Stimulated activated CD4-positive, alpha-beta T cell treated with anti-CD3 and anti-CD28 coated beads, TNF-alpha, amount 100 ng/mL, for 4 hours (primary cell): ENCODE measurements around the gene IPCEF1.
"Not testable (repeated sequence)": the region's sequence is repeated elsewhere in the genome, so short reads cannot be mapped to it uniquely, and the experiment has no call there.

Experiments
- DNase-seq, 3 experiments: peaks; one replicate each; pipeline ENCODE4 v3.0.0-alpha.2; 2020; ENCODE audit warnings: low read depth in 3 of 3

The IPCEF1 gene

DNA sequence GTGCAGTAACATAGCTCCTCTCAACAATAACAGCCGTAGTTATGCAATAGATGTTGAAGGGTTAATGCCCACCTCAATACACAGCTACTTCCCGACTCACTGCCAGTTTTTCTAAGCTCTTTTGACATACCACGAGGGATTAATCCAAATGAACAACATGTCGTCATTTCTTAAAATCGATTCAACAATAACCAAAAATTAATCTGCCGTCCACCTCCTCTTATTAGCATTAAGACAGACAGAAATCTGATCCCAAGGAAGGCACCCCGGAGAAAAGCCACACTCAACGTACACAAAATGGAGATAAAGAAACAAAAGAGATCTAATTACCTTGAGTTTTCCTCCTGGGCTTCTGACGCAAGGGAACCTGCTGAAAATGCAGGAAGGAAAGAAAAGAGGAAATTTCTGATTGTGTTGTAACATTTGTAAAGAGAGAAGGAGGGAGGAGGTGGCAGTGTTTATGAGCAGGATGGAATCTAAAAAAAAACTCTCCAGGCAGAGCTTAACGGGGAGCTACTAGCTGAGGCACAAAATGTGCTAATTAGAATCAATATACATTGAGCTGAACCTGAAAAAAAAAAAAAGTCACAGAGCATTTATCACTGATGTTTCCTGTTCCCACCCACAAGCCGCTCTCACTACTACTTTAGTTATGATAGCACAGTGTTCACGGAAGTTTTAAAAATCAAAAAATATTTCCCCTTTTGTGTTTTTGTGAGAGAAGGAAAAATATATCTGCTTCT lies 109.3 kb downstream of the IPCEF1 start:
- no peak for DNase-seq

GRCh38 chr6:154246723-154247118 lies 109.9 kb downstream of the IPCEF1 start:
- no peak for DNase-seq

DNA sequence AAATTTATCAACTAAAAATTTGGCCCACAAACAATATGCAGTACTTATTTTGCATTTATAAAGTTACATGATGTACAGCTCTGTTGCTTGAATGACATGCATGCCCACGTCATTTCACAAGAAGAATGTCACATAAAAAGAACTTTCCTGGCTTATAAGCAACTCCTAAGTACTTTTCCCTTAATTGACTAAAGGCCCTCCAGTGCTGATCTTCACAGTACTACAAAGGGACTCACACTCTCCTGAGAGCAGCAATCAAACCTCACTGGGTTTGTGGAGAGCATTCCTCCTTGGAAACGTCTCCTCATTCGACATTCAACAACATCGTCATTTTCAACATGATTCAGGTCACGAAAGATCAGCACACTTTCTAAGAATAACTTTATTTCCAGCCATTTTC lies 111.1 kb downstream of the IPCEF1 start:
- DNase-seq: no peak

DNA sequence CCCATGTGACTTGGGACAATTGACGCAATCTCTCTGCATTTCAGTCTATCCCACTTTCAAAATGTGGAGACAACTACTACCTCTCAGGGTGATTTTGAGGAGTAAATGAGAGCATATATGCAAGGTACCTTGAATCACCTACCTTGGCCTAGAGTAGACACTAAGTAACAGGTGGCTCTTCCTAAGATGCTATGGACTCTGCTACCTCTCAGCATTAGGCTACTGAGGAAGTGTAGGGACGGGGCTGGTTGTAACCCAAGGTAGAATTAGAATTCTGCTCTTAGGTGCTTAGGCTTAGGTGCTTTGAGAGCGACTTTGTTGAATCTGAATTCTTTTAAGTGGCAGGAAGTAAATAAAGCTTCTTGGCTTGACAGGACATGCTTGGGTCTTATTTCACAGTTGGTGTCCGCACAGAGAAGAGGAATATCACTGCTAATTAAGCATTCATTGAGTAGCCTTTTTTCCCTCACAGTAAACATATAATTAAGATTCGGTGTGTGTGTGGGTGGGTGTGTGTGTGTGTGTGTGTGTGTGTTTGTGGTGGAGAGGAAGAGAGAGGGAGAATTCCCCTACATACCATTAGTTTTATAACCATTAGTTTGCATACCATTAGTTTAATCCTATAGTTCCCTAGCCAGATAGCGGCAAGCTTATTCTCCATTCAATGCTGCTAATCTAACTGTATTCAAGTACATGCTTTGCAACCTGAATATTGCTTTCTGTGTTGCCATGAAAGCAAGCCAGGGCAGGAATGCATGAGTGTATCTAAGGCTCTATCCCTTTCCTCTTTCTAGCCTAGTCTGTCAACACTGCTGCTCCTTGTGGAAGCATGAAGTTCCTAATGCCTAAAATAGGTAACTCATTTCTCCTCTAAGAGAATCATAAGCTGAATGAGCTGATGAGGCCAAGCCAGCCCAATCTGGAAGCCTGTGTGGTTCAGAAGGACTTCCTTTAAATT lies 112.5 kb downstream of the IPCEF1 start:
- DNase-seq: no peak

GRCh38 chr6:154242617-154243357 lies 113.8 kb downstream of the IPCEF1 start:
- no peak for DNase-seq

- DNase-seq: no peak
These were observed 115.0 kb downstream of the IPCEF1 start for GRCh38 chr6:154241581-154241980.

DNA sequence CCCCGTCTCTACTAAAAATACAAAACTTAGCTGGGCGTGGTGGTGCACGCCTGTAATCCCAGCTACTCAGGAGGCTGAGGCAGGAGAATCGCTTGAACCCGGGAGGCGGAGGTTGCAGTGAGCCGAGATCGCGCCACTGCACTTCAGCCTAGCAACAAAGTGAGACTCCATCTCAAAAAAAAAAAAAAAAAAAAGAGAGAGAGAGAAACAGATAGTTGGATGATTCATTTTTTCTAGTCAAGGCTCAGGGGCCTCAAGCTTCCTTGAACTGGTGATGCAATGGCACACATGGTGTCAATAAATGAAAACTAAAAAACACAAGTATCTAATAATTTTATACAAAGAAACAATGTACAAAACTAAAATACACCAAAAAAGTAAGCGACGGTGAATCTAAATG lies 115.5 kb downstream of the IPCEF1 start:
- not testable (repeated sequence) for DNase-seq

DNA sequence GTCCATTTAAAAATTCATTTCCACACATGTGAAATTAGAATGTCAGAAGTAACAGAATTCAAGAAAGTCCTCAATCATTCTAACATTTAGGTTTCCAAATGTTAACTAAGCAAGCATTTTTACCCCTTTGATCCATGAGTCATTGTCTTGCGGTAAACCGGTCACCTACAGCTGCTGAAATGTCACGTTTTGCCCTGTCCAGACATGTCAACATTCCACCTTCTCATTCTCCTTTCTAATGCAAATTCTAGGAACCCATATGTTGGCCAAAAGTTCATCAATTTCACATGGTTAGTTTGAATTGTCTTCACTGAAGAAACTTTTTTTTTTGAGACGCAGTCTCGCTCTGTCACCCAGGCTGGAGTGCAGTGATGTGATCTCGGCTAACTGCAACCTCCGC lies 117.2 kb downstream of the IPCEF1 start:
- DNase-seq: no peak

- DNase-seq: no peak
These were observed 117.8 kb downstream of the IPCEF1 start for GRCh38 chr6:154238831-154239230.

- no peak for DNase-seq
These were observed 119.8 kb downstream of the IPCEF1 start for GRCh38 chr6:154236646-154237301.

DNA sequence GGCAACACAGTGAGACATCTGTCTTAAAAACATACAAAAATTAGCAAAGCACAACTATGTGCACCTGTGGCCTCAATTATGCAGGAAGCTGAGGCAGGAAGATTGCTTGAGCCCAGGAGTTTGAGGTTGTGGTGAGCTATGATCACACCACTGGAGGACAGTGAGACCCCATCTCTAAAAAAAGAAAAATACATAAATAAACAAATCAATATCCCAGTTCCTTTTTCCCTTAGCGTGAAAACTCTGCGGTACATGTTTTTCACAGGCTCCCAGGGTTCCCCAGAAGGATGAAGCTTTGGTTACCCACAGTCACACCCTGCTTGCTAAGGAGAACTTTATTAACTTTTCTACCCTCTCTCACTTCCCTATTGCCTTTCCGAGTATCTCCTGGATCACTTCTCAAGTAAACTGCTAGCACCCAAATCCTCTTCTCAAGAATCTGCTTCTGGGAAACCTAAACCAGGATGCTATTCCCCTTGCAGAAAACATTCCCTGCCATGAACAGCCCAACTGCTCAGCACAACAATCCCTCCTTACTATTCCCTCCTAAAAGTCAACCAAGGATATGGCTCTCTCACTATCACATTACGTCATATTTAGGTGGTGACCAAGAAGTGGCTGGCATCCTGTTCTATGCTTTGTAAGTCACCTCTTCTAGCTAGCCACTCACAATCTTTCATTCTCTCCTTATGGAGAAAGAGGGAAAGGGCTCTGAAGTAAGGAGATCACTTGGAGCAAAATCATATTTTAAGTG lies 122.4 kb downstream of the IPCEF1 start:
- DNase-seq: no peak

- DNase-seq: no peak
These were observed 123.2 kb downstream of the IPCEF1 start for GRCh38 chr6:154233383-154233782.

DNA sequence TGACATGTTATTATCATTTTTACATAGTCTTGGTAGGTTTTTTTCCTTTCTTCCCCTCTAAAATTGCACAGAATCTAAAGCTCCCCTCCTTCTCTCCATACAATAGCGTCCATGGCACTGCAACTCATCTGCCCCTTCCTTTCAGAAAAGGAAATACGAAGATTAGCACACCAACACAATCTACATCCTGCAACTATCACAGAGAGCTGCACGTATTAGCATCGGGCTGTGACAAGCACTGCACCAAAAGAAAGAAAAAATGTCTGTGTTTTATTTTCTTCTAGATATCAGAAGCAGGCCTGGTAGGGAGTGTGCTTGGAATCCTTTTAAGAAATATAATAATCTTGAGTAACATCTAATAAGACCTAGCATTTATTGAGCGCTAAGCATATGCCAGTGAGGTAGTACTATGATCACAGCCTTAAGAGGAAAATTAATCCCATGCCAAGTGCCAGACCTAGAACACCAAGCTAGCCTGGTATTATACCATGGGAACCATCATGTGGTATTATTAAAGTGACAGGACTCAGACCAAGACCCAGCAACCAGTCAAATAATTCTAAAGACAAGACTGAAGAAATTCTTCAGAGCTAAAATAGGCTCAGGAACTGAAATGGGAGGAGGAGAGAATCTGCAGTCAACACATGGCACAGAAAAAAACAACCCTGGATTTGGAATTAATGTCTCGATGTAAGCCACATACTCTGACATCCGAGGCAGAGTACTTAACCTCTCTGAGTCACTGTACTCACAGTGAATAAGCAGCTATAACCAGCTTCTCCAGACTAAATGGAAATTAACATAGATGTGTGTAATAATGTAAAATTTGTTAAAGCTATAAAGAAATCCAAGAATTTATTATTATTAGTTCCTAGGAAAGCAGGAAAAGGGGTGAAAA lies 124.3 kb downstream of the IPCEF1 start:
- DNase-seq: no peak

- DNase-seq: no peak
These were observed 125.5 kb downstream of the IPCEF1 start for GRCh38 chr6:154230910-154231595.

DNA sequence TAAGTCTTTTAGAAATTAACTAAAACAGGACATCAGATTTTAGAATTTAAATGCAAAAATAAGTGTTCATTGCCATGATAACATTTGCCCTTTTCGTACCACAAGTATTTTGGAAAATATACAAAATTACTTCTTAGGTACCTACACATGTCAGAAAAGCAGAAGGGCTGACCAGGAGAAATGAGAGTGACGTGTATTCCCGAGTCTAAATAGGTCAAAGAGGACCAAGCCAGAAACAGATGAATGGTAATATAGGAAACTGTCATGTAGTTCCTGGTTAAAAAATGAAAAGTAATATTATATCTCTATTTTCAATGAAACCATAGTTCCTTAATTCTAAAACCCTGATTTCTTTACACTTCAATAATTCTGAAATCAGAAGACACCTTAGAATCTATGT lies 126.2 kb downstream of the IPCEF1 start:
- DNase-seq: no peak

DNA sequence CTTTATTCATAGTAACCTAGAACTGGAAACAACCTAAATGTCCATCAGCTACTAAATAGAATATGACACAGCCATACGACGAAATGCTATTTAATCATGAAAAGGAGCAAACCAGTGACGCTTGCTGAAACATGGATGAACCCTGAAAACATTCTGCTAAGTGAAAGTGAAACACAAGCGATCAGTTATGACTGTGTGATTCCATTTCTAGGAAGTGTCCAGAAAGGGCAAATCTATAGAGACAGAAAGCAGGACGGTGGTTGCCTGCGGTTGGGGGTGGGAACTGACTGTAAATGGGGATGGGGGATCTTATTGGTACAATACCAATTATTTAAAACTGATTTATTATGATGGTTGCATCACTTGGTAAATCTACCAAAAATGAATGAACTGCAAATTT lies 126.8 kb downstream of the IPCEF1 start:
- peak in 2 of 3 experiments; percentile 44 to 48 for DNase-seq

DNA sequence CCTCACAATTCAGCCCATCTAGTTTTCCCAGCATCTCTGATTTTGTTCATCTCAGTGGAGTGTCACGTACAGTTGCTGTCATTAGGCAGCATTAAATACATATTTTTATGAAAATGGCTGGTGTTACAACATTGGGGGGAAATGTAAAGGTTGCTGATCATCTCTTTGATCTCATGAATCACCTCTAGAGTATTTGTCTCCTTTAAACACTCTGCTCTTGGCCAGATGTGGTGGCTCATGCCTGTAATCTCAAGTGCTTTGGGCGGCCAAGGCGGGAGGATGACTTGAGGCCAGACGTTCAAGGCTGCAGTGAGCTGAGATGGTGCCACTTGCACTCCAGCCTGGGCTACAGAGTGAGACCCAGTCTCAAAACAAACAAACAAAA lies 128.1 kb downstream of the IPCEF1 start:
- DNase-seq: no peak

DNA sequence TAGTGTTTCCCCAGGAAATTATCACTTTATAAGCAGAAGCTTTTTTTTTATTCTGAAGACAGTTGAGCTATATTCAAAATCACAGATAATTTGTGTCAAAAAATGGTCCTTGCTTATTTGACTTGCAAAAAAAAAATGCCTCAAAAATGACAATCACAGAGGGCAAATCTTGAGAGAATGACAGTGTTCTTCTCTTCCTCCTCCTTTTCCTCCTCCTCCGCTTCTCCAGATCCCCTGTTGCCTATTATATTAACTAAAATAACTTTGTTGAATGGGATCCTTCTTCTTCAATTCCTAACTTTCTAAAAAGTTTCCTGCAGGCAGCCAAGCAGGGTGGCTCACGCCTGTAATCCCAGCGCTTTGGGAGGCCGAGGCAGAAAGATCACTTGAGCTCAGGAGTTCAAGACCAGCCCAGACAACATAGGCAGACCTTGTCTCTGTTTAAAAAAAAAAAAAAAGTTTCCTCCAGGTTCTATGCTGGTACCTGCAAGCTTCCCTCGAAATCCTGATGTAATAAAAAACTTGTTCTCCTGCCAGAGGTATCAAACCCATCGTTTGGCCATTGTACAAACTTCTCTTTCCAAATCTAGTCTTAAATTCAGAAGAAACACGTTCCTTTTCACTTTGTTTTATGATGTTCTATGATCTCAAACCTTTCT lies 128.6 kb downstream of the IPCEF1 start:
- DNase-seq: no peak

GRCh38 chr6:154226461-154226860 lies 130.1 kb downstream of the IPCEF1 start:
- DNase-seq: no peak
